ENCODE data around the gene SORBS1. TPM values are rescaled to one million over a fixed set of nuclear protein-coding genes. Genes with fewer than 3 reads are reported as not detected.

SORBS1 gene
- total RNA-seq, 1 donor from 2014 or later: 221 TPM

DNA sequence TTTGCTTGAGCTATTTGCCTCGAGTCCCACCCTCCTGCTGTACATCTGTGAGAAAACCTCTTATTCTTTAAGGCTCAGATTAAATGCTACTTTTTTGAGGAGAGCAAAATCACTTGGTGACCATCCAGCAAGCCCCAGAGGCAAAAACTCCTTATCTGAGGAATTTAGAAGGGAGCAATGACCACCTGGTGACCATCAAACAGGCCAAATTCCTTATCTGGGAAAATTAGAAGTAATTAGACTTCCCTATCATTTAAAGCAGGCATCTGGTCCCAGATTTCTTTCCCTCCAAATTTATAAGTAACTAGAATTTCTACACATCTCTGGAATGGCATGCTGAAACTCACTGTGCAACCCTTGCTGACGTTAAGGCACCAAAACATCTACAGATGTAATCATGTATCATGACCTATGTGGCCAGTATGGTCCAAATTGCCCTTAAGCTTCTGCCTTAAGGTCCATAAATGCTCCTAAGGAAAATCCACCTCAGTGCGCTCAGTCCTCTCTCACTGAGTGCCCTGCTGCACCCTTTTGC is 229.5 kb downstream of the SORBS1 start:
- TF ChIP-seq, protein P1, sequence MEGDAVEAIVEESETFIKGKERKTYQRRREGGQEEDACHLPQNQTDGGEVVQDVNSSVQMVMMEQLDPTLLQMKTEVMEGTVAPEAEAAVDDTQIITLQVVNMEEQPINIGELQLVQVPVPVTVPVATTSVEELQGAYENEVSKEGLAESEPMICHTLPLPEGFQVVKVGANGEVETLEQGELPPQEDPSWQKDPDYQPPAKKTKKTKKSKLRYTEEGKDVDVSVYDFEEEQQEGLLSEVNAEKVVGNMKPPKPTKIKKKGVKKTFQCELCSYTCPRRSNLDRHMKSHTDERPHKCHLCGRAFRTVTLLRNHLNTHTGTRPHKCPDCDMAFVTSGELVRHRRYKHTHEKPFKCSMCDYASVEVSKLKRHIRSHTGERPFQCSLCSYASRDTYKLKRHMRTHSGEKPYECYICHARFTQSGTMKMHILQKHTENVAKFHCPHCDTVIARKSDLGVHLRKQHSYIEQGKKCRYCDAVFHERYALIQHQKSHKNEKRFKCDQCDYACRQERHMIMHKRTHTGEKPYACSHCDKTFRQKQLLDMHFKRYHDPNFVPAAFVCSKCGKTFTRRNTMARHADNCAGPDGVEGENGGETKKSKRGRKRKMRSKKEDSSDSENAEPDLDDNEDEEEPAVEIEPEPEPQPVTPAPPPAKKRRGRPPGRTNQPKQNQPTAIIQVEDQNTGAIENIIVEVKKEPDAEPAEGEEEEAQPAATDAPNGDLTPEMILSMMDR (IDR thresholded peaks at IDR 0.05; ENCODE audit: partially characterized antibody, unreplicated experiment): no peak
- peaks cover 6% of the 10 kb centered on the region for H3K27me3 Mint-ChIP-seq (ENCODE audit: unreplicated experiment)
- H3K9me3 Mint-ChIP-seq (ENCODE audit: unreplicated experiment): peaks cover 4% of the 10 kb centered on the region
- H3K4me1 Mint-ChIP-seq (ENCODE audit: low read depth, unreplicated experiment): no peaks in the 10 kb centered on the region
- no peak overlapping the region for H3K27ac Mint-ChIP-seq (ENCODE audit: unreplicated experiment)
- H3K4me3 Mint-ChIP-seq (ENCODE audit: unreplicated experiment): no peak overlapping the region
- no peaks in the 10 kb centered on the region for H3K36me3 Mint-ChIP-seq (ENCODE audit: unreplicated experiment)
- DNase-seq: no peak

DNA sequence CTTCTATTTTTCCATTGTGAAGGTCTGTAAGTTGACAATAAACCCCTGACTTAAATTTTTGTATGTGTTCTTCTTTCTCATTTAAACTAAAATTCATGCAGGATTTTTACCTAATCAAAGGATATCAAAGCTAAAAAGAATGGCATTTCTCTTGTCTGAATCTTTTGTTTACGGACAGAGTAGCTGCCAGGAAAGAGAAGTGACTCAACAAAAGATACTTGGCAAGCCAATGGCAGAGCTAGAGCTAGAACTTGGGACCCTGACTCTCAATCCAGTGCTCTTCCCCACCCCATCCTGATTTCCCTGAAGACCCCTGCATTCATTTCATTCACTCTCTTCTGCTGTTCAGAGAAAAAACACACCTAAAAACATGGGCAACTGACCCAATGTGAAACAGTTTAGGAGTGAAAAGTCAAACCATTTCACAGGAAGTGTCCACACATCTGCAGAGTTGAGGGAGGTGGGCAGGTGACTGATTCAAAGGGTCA is 230.2 kb downstream of the SORBS1 start:
- no peaks in the 10 kb centered on the region for H3K4me1 Mint-ChIP-seq (ENCODE audit: low read depth, unreplicated experiment)
- peaks cover 3% of the 10 kb centered on the region for H3K36me3 Mint-ChIP-seq (ENCODE audit: unreplicated experiment)
- no peak overlapping the region for H3K27ac Mint-ChIP-seq (ENCODE audit: unreplicated experiment)

DNA sequence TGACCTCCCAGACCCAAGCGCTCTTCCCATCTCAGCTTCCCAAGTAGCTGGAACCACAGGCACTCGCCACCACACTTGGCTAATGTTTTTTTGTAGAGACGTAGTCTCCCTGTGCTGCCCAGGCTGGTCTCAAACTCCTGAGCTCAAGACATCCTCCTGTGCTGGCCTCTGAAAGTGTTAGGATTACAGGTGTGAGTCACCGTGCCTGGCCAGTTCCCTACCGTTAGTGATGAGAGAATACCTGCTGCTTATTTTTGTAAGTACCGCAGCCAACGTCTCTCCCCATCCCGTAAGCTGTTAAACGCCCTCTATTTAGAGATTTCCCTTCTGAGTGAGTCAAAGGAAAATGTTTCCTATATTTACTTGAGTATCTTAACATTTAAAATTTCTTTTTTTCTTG is 231.9 kb downstream of the SORBS1 start:
- Mint-ChIP-seq H3K27ac (ENCODE audit: unreplicated experiment) (no peak overlapping the region), H3K4me1 (ENCODE audit: low read depth, unreplicated experiment) (no peaks in the 10 kb centered on the region), H3K27me3 (ENCODE audit: unreplicated experiment) (peaks cover 6% of the 10 kb centered on the region), H3K9me3 (ENCODE audit: unreplicated experiment) (peaks cover 1% of the 10 kb centered on the region), H3K4me3 (ENCODE audit: unreplicated experiment) (no peak overlapping the region), H3K36me3 (ENCODE audit: unreplicated experiment) (peaks cover 4% of the 10 kb centered on the region)
- TF ChIP-seq, protein P1 (IDR thresholded peaks at IDR 0.05; ENCODE audit: partially characterized antibody, unreplicated experiment): no peak
- DNase-seq: no peak

More for the DNA sequence above, 230.2 kb downstream of the SORBS1 start:
- Mint-ChIP-seq H3K9me3 (ENCODE audit: unreplicated experiment) (no peaks in the 10 kb centered on the region), H3K4me3 (ENCODE audit: unreplicated experiment) (no peak overlapping the region), H3K27me3 (ENCODE audit: unreplicated experiment) (peaks cover 6% of the 10 kb centered on the region)
- TF ChIP-seq, protein P1 (IDR thresholded peaks at IDR 0.05; ENCODE audit: partially characterized antibody, unreplicated experiment): no peak
- DNase-seq: no peak

DNA sequence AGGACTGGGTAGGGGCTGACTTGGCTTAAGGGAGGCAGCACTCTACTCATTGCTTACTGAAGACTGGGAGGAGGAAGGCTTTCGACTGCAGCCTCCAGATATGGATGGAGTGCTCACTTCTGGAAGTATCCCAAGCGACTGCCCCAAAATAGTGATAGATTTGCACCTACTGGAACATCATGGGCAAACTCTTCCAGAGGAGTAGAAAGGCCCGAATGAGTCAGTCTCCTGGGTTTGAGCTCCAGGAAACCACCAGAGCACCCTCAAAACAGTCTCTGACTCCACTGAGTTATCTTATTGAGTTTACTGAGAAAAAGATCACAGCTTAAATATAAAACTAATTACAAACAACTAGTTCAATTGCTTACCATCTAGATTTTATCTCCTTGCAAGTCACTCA is 233.2 kb downstream of the SORBS1 start:
- TF ChIP-seq, protein P1 (IDR thresholded peaks at IDR 0.05; ENCODE audit: partially characterized antibody, unreplicated experiment): no peak
- Mint-ChIP-seq H3K27ac (ENCODE audit: unreplicated experiment) (no peak overlapping the region), H3K4me1 (ENCODE audit: low read depth, unreplicated experiment) (no peaks in the 10 kb centered on the region), H3K27me3 (ENCODE audit: unreplicated experiment) (peaks cover 6% of the 10 kb centered on the region), H3K9me3 (ENCODE audit: unreplicated experiment) (peaks cover 2% of the 10 kb centered on the region), H3K4me3 (ENCODE audit: unreplicated experiment) (no peak overlapping the region), H3K36me3 (ENCODE audit: unreplicated experiment) (peaks cover 4% of the 10 kb centered on the region)
- no peak for DNase-seq

DNA sequence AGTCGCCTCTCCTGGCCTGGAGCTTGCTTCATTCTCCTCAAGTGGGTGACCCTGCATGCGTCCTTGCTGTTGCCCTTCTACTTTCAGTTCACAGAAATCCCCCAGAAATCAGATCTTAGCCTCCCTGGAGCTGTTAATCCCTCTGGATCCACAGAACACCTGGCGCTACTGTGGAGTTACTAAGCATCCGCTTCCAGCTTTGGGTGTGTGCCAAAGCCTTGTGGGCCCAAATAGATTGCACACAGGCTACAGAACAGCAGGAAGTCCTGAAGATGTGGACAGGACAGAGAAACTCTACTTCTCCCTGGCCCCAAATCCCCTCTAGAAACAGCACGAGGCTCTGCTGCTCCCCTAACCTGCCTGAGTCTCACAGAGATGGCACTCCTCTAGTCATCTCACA is 233.8 kb downstream of the SORBS1 start:
- H3K27ac Mint-ChIP-seq (ENCODE audit: unreplicated experiment): no peak overlapping the region
- H3K4me1 Mint-ChIP-seq (ENCODE audit: low read depth, unreplicated experiment): no peaks in the 10 kb centered on the region
- no peak for DNase-seq
- peaks cover 3% of the 10 kb centered on the region for H3K27me3 Mint-ChIP-seq (ENCODE audit: unreplicated experiment)
- peaks cover 2% of the 10 kb centered on the region for H3K9me3 Mint-ChIP-seq (ENCODE audit: unreplicated experiment)
- no peak overlapping the region for H3K4me3 Mint-ChIP-seq (ENCODE audit: unreplicated experiment)
- TF ChIP-seq, protein P1 (IDR thresholded peaks at IDR 0.05; ENCODE audit: partially characterized antibody, unreplicated experiment): no peak
- H3K36me3 Mint-ChIP-seq (ENCODE audit: unreplicated experiment): peaks cover 4% of the 10 kb centered on the region

Measured in glutamatergic neuron (in vitro differentiated cells).